Measurements from ENCODE around the gene SLCO1A2.
A peak's percentile ranks its signal among the peaks of the same experiment; 100 is the strongest.

SLCO1A2 gene

GRCh38 chr12:21296751-21297406 lies 37.8 kb downstream of the SLCO1A2 start:
- H3K4me3 ChIP-seq (ENCODE audit: low read depth, low read length) = no peak overlapping the region
- DNase-seq (ENCODE audit: low read depth) = peak; percentile 49
- peak; percentile 83 for TF ChIP-seq CTCF (conservative IDR thresholded peaks at IDR 0.05; ENCODE audit: low read depth, low read length)

DNA sequence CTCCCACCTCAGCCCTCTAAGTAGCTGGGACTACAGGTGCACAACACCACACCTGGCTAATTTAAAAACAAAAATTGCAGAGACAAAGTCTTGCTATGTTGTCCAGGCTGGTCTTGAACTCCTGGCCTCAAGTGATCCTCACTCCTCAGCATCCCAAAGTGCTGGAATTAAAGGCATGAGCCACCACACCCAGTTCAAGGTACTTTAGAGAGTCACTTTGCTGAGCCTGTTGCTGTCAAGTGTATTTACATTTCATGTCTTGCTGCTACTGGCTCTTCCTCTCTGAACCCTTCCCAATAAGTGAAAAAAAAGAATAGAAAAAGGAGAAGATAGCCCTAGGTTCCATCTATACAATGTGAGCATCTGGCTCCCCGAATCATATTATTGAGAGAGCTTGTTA lies 38.4 kb downstream of the SLCO1A2 start:
- TF ChIP-seq CTCF (conservative IDR thresholded peaks at IDR 0.05; ENCODE audit: low read depth, low read length) = no peak
- no peak for DNase-seq (ENCODE audit: low read depth)
- no peak overlapping the region for H3K4me3 ChIP-seq (ENCODE audit: low read depth, low read length)

- no peak for DNase-seq (ENCODE audit: low read depth)
- H3K4me3 ChIP-seq (ENCODE audit: low read depth, low read length) = no peak overlapping the region
- no peak for TF ChIP-seq CTCF (conservative IDR thresholded peaks at IDR 0.05; ENCODE audit: low read depth, low read length)
Measured at GRCh38 chr12:21294176-21294575, 40.5 kb downstream of the SLCO1A2 start.

- no peak for DNase-seq (ENCODE audit: low read depth)
- no peak for TF ChIP-seq CTCF (conservative IDR thresholded peaks at IDR 0.05; ENCODE audit: low read depth, low read length)
- H3K4me3 ChIP-seq (ENCODE audit: low read depth, low read length) = no peak overlapping the region
Measured at GRCh38 chr12:21292111-21292510, 42.6 kb downstream of the SLCO1A2 start.

DNA sequence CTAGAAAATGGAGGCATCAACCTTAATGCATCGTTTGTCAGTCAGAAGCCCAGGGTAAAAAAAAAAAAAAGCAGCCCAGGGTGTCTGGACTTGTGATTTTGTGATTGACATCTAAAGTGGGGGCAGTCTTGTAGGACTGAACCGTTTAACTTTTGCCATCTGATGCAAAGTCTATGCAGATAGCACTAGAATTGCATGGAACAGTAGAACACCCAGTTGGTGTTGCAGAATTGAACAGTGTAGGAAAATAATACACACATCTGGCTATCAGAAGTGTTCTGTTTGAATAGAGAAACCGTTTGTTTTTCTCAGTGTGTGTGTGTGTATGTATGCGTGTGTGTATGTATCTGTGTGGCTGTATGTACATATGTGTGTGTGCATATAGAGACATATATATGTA lies 45.0 kb downstream of the SLCO1A2 start:
- DNase-seq (ENCODE audit: low read depth) = no peak
- H3K4me3 ChIP-seq (ENCODE audit: low read depth, low read length) = no peak overlapping the region
- TF ChIP-seq CTCF (conservative IDR thresholded peaks at IDR 0.05; ENCODE audit: low read depth, low read length) = no peak

DNA sequence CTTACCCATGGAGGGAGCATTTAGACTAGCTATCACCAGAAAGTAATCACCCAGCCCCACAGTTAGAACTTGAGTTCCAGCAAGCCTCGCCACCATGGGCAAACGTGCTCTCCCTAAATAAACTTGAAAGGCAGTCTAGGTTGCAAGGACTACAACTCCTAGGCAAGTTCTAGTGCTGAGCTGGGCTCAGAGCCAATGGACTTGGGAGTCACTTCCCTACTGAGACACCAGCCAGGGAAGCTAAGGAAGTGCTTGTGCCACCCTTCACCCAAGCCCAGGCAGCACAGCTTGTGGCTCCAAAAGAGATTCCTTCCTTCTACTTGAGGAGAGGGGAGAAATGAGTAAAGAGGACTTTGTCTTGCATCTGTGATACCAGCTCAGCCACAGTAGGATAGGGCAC lies 57.9 kb downstream of the SLCO1A2 start:
- no peak overlapping the region for H3K4me3 ChIP-seq (ENCODE audit: low read depth, low read length)
- TF ChIP-seq CTCF (conservative IDR thresholded peaks at IDR 0.05; ENCODE audit: low read depth, low read length) = no peak
- DNase-seq (ENCODE audit: low read depth) = no peak

DNA sequence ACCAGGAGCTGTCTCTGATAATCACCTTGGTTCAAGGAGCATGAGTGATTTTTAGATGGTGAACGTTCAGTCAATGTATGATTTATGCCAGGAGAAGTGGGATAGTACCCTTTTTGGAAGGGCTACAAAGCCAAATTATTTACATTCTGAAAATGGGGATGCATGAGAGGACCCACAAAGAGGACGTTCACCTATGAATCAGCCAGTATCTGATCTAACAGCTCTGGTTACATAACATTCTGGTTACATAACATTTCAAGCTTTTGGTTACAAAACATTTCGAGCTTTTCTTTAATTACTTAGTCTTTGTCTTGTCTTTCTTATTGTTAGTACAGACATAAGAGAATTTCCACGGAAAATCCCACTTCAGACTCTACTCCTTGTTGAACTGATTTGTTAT lies 68.8 kb downstream of the SLCO1A2 start:
- TF ChIP-seq CTCF (conservative IDR thresholded peaks at IDR 0.05; ENCODE audit: low read depth, low read length) = no peak
- no peak for DNase-seq (ENCODE audit: low read depth)
- no peak overlapping the region for H3K4me3 ChIP-seq (ENCODE audit: low read depth, low read length)
